Neuron (in vitro differentiated cells): ENCODE measurements around the gene TTBK1.
"Not testable (repeated sequence)": the region's sequence is repeated elsewhere in the genome, so short reads cannot be mapped to it uniquely, and the experiment has no call there.

ENCODE experiments used
- H2AFZ ChIP-seq: one replicate; pipeline ENCODE4 v1.6.1; 2013; ENCODE audit warnings: low read depth, mild to moderate bottlenecking, inconsistent platforms, low read length, moderate library complexity
- H3K27me3 ChIP-seq: one replicate; pipeline ENCODE4 v1.6.1; 2013; ENCODE audit warnings: low read length; ENCODE audit not compliant: insufficient read depth
- H3K36me3 ChIP-seq: one replicate; pipeline ENCODE4 v1.6.1; 2013; ENCODE audit warnings: low read length; ENCODE audit not compliant: insufficient read depth
- H3K4me1 ChIP-seq: one replicate; pipeline ENCODE4 v1.6.1; 2013; ENCODE audit warnings: low read length; ENCODE audit not compliant: insufficient read depth
- H3K4me3 ChIP-seq: 2 replicates; pipeline ENCODE4 v1.5.1; 2013; ENCODE audit warnings: mild to moderate bottlenecking, low read length, moderate library complexity
- H3K9me3 ChIP-seq: one replicate; pipeline ENCODE4 v1.6.1; 2013; ENCODE audit warnings: low read length

TTBK1 gene

DNA sequence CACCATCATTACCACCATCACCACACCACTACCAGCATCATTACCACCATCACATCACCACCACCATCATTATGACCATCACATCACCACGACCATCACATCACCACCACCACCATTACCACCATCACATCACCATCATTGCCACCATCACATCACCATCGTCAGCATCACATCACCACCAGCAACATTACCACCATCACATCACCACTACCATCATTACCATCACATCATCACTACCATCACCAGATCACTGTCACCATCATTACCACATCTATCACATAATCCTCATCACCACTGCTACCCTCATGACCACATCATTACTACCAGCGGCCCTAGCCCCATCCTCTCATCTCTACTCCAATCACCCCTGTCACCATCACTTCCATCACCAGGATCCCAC is 51.3 kb downstream of the TTBK1 start:
- Histone ChIP-seq H3K4me3 (no peak overlapping the region), H3K27me3 (peaks cover 9% of the 10 kb centered on the region), H3K9me3 (no peaks in the 10 kb centered on the region), H2AFZ (no peak overlapping the region), H3K4me1 (peaks cover 12% of the 10 kb centered on the region), H3K36me3 (no peaks in the 10 kb centered on the region)

GRCh38 chr6:43295456-43295855 is 52.2 kb downstream of the TTBK1 start:
- H3K27me3 ChIP-seq, result peaks cover 13% of the 10 kb centered on the region
- no peaks in the 10 kb centered on the region for H3K36me3 ChIP-seq
- H3K4me3 ChIP-seq, result no peak overlapping the region
- peaks cover 12% of the 10 kb centered on the region for H3K4me1 ChIP-seq
- H2AFZ ChIP-seq, result no peak overlapping the region
- no peaks in the 10 kb centered on the region for H3K9me3 ChIP-seq

- no peaks in the 10 kb centered on the region for H3K36me3 ChIP-seq
- peaks cover 18% of the 10 kb centered on the region for H3K27me3 ChIP-seq
- H2AFZ ChIP-seq, result no peak overlapping the region
- H3K4me1 ChIP-seq, result peaks cover 12% of the 10 kb centered on the region
- H3K9me3 ChIP-seq, result no peaks in the 10 kb centered on the region
- no peak overlapping the region for H3K4me3 ChIP-seq
These were observed 53.7 kb downstream of the TTBK1 start for GRCh38 chr6:43296780-43297497.

DNA sequence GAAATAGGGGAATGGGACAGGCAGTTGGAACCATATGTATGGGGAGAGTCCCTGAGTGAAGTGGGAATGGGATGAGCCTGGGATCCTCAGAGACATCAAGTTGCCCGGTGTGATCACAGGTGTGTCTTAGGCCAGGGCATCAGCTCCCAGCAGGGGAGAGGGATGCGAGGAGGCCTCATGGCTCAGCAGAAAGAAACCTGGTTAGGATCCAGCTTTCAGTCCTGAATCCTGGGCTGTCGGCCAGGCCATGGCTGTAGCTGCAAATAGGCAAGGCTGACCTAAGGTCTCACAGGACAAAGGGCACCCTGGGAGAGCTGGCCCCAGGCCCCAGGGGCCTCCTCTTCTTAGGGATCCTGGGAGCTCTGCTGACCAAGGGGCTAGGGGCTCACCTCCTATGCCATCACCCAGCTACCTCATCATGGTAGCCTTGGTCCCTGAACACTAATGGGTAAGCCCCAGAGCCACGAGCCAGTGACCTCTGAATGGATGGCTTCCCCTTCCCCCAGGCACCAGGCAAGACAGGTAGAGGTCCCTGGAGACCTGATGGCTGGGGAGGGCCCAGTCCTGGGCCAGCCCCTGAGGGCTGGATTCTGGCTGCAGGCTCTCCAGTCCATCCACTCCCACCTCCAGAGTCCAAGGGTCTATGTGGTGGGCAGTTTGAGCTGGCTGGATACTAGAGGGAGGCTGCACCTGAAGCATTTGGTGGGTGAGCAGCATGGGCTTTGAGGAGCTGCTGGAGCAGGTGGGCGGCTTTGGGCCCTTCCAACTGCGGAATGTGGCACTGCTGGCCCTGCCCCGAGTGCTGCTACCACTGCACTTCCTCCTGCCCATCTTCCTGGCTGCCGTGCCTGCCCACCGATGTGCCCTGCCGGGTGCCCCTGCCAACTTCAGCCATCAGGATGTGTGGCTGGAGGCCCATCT is 54.6 kb downstream of the TTBK1 start, which contains the start of gene SLC22A7:
SLC22A7 (plus strand) TSS at position 617 of the 921 bp plus-strand sequence; CDS start at position 716, 99 bp downstream.
- H3K36me3 ChIP-seq, result no peaks in the 10 kb centered on the region
- no peak within 1 kb of the TSS for H3K4me3 ChIP-seq
- no peak within 1 kb of the TSS for H2AFZ ChIP-seq
- no peaks in the 10 kb centered on the region for H3K9me3 ChIP-seq
- H3K4me1 ChIP-seq, result peaks cover 12% of the 10 kb centered on the region
- peaks cover 18% of the 10 kb centered on the region for H3K27me3 ChIP-seq

- Histone ChIP-seq H3K27me3 (peaks cover 22% of the 10 kb centered on the region), H3K36me3 (no peaks in the 10 kb centered on the region), H3K4me3 (no peak overlapping the region), H2AFZ (no peak overlapping the region), H3K4me1 (peaks cover 12% of the 10 kb centered on the region), H3K9me3 (no peaks in the 10 kb centered on the region)
These were observed 55.5 kb downstream of the TTBK1 start for GRCh38 chr6:43298565-43299337.

DNA sequence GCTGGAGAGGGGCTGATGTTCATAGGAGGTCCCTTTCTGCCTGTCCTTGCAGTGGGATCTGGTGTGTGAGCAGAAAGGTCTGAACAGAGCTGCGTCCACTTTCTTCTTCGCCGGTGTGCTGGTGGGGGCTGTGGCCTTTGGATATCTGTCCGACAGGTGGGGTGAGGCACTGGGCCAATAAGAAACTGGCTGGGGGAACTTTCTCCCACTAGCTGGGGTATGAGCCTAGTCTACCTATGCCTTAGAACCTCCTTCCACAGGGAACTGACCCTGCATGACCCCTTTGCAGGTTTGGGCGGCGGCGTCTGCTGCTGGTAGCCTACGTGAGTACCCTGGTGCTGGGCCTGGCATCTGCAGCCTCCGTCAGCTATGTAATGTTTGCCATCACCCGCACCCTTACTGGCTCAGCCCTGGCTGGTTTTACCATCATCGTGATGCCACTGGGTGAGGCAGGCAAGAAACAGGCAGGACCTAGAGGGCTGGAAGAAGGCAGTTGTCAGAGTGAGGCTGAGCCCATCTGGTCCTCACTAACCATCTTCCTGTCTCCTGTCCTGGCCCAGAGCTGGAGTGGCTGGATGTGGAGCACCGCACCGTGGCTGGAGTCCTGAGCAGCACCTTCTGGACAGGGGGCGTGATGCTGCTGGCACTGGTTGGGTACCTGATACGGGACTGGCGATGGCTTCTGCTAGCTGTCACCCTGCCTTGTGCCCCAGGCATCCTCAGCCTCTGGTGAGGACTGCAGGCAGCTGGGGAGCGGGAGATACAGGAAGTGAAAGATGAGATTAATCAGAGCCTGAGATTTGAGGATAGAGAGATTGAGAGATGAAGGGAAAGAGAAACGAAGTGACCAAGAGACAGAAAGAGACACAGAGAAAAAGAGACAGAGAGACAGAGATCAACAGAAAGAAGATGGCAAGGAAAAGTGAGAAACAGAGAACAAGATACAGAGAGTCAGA is 56.3 kb downstream of the TTBK1 start:
- Histone ChIP-seq H3K9me3 (no peaks in the 10 kb centered on the region), H3K4me3 (no peak overlapping the region), H2AFZ (no peak overlapping the region), H3K4me1 (peaks cover 12% of the 10 kb centered on the region), H3K36me3 (no peaks in the 10 kb centered on the region), H3K27me3 (peaks cover 25% of the 10 kb centered on the region)

GRCh38 chr6:43301081-43301870 is 58.0 kb downstream of the TTBK1 start:
- peaks cover 27% of the 10 kb centered on the region for H3K27me3 ChIP-seq
- H3K36me3 ChIP-seq, result no peaks in the 10 kb centered on the region

GRCh38 chr6:43302126-43302525 is 58.8 kb downstream of the TTBK1 start:
- no peaks in the 10 kb centered on the region for H3K36me3 ChIP-seq
- H3K4me1 ChIP-seq, result peaks cover 5% of the 10 kb centered on the region
- no peak overlapping the region for H3K4me3 ChIP-seq
- H3K9me3 ChIP-seq, result no peaks in the 10 kb centered on the region
- H2AFZ ChIP-seq, result no peak overlapping the region
- peaks cover 32% of the 10 kb centered on the region for H3K27me3 ChIP-seq

More at GRCh38 chr6:43301081-43301870, 58.0 kb downstream of the TTBK1 start:
- peaks cover 12% of the 10 kb centered on the region for H3K4me1 ChIP-seq
- H3K9me3 ChIP-seq, result no peaks in the 10 kb centered on the region
- H3K4me3 ChIP-seq, result no peak overlapping the region
- H2AFZ ChIP-seq, result no peak overlapping the region

DNA sequence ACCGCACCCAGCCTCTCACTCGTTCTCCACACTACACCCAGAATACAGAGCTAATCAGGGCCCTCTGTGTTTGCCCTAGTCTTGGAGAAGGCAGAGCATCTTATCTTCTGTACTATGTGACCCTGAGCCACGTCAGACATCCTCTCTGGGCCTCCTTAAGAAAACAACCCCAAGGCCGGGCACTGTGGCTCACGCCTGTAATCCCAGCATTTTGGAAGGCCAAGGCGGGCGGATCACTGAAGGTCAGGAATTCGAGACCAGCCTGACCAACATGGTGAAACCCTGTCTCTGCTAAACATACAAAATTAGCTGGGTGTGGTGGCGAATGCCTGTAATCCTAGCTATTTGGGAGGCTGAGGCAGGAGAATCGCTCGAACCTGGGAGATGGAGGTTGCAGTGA is 59.7 kb downstream of the TTBK1 start:
- H3K36me3 ChIP-seq, H2AFZ ChIP-seq, H3K9me3 ChIP-seq, H3K4me3 ChIP-seq, H3K4me1 ChIP-seq: not testable (repeated sequence)
- peaks cover 40% of the 10 kb centered on the region for H3K27me3 ChIP-seq

GRCh38 chr6:43303751-43304331 is 60.6 kb downstream of the TTBK1 start:
- H2AFZ ChIP-seq, result no peak overlapping the region
- H3K4me1 ChIP-seq, result no peaks in the 10 kb centered on the region
- no peaks in the 10 kb centered on the region for H3K36me3 ChIP-seq
- H3K27me3 ChIP-seq, result peaks cover 47% of the 10 kb centered on the region
- H3K4me3 ChIP-seq, result no peak overlapping the region
- no peaks in the 10 kb centered on the region for H3K9me3 ChIP-seq

GRCh38 chr6:43304361-43304760 is 61.1 kb downstream of the TTBK1 start:
- Histone ChIP-seq H3K9me3 (no peaks in the 10 kb centered on the region), H3K36me3 (no peaks in the 10 kb centered on the region), H3K27me3 (peaks cover 49% of the 10 kb centered on the region), H2AFZ (no peak overlapping the region), H3K4me3 (no peak overlapping the region), H3K4me1 (no peaks in the 10 kb centered on the region)
